NT2/D1 (cell line): ENCODE results near the gene GRK6.

Source experiments
- SUZ12 ChIP-seq: IDR thresholded peaks from 2 replicates; pipeline ENCODE4 v1.6.1; 2011; ENCODE audit not compliant: insufficient read length, insufficient read depth; ENCODE audit errors: extremely low read depth
- YY1 ChIP-seq: IDR thresholded peaks from 2 replicates; pipeline ENCODE4 v1.6.1; 2011; ENCODE audit not compliant: insufficient read length, insufficient read depth
- ZNF274 ChIP-seq: IDR thresholded peaks from 2 replicates; pipeline ENCODE4 v1.6.1; 2011; ENCODE audit warnings: mild to moderate bottlenecking, low read depth, low read length

GRCh38 chr5:177456591-177456964 lies 30.1 kb downstream of the GRK6 start:
- no peak for TF ChIP-seq ZNF274
- TF ChIP-seq SUZ12 = no peak
- TF ChIP-seq YY1 = no peak
